Heart right ventricle (tissue), 16 donors: ENCODE results near the gene CAMK2G. TPM values are rescaled to one million over a fixed set of nuclear protein-coding genes. Genes with fewer than 3 reads are reported as not detected.
"Not testable (repeated sequence)": the region's sequence is repeated elsewhere in the genome, so short reads cannot be mapped to it uniquely, and the experiment has no call there.

Experiments used
- ATAC-seq, 8 donors: fragments of 200-7000 bp; cut with Tn5 transposase; one replicate each; pipeline ENCODE4 v1.9.1; 2020; ENCODE audit warnings: mild to moderate bottlenecking in 8 of 8, moderate library complexity in 8 of 8, moderate number of reproducible peaks in 1 of 8
- DNase-seq, 2 donors: peaks; one replicate each; pipeline ENCODE4 v3.0.0-alpha.2; 2020
- H3K27ac ChIP-seq, 10 donors: fragments of 200-600 bp; sonication (generic) in 2 of 10; one replicate each; pipeline versions ENCODE4 v1.5.0 to v1.8.0; 2020 to 2022; ENCODE audit warnings: mild to moderate bottlenecking in 3 of 10
- H3K27me3 ChIP-seq, 7 donors: fragments of 200-600 bp; one replicate each; pipeline ENCODE4 v1.8.0; 2021 to 2022; ENCODE audit warnings: mild to moderate bottlenecking in 2 of 7
- H3K36me3 ChIP-seq, 9 donors: fragments of 200-600 bp; sonication (generic) in 1 of 9; one replicate each; pipeline versions ENCODE4 v1.5.0 to v1.8.0; 2020 to 2022; ENCODE audit warnings: mild to moderate bottlenecking in 2 of 9
- H3K4me1 ChIP-seq, 9 donors: fragments of 200-600 bp; sonication (generic) in 1 of 9; one replicate each; pipeline versions ENCODE4 v1.5.0 to v1.8.0; 2020 to 2022; ENCODE audit warnings: mild to moderate bottlenecking in 4 of 9
- H3K4me3 ChIP-seq, 10 donors: fragments of 200-600 bp; sonication (generic) in 2 of 10; one replicate each; pipeline versions ENCODE4 v1.5.0 to v1.8.0; 2020 to 2022; ENCODE audit warnings: mild to moderate bottlenecking in 7 of 10, moderate library complexity in 2 of 10
- H3K9me3 ChIP-seq, 11 donors: fragments of 200-600 bp in 10 of 11; sonication (generic) in 2 of 11; one replicate each; pipeline versions ENCODE4 v1.5.0 to v1.8.0; 2013 to 2022; ENCODE audit warnings: mild to moderate bottlenecking in 2 of 11, control low read depth in 1 of 11, moderate library complexity in 1 of 11
- WGBS, 2 donors: extraction: QIAGEN DNeasy Blood & Tissue Kit; methylation state at CpG; one replicate each; pipeline ENCODE4 v1.1.7; 2013; ENCODE audit warnings: inconsistent platforms in 1 of 2; 5-methylcytosine and 5-hydroxymethylcytosine counted together
- intact Hi-C, 10 donors: fragments of 100-400 bp; cut with DNase I; formaldehyde crosslinking; loops; one replicate each; pipeline versions ENCODE4 v1.11.1 to v1.14.2; 2022
- polyA plus RNA-seq, 2 donors: library from polyadenylated mRNA; stranded (reverse); fragments of 200-250 nt; gene quantifications; one replicate each; pipeline ENCODE4 v1.2.3, GENCODE V29; 2013
- total RNA-seq, 10 donors: library from RNA; stranded (reverse); fragmentation: NEBNext Ultra II Directional in 3 of 10; extraction: Animal tissue kit (Norgen Biotek cat#: 25700) in 3 of 10; gene quantifications; one replicate each; pipeline versions ENCODE4 v1.2.1 to v1.2.4, GENCODE V29; 2021 to 2023
- TF ChIP-seq, protein P1 (sequence below), 9 donors: fragments of 200-600 bp; sonication (generic) in 2 of 9; IDR thresholded peaks; one replicate each; pipeline versions ENCODE4 v1.5.0 to v1.8.0; 2021 to 2022; ENCODE audit warnings: antibody characterized with exemption in 9 of 9, mild to moderate bottlenecking in 5 of 9, moderate library complexity in 1 of 9
- donor health status: Arrhythmogenic right ventricular cardiomyopathy.
- donor health status: ischemic (EF 13 %, LVEDD 7.1; RV severe dilation, severe dysfunction).
- donor health status: healthy with polysubstance abuse.
- donor health status: DM: no; HTN: yes; CAD: no.
- donor health status: DM: no; HTN: no; CAD: no.
- donor health status: ischemic (EF 25% LVEDD 6.9; RV normal size, moderate dysfunction).
- donor health status: ischemic (EF 25% LVEDD 5.7; RV mildly dilated, moderate dysfunction).
- donor health status: healthy.
- donor health status: DM: yes; HTN: yes; CAD: no.
- donor health status: Ischemic cardiomyopathy.
- donor health status: ischemic (EF 35%, LVEDD 5.7; RV mildly dilated, moderate dysfunction).
- donor health status: nonischemic (EF 11% LVEDD 7.7; RV severe dilation, severe dysfunction).
- donor health status: DM: yes; HTN: yes; CAD: no.
- donor health status: PGD.
- donor health status: ischemic (EF 29% LVEDD 5.4; RV normal size, mild dysfunction).
- donor health status: nonischemic (EF 23%, LVEDD 6.1; RV moderate dilation, normal function).

Gene CAMK2G
- total and polyA plus RNA-seq, 12 donors: 8.5 to 16.7 (median 11.8) TPM

DNA sequence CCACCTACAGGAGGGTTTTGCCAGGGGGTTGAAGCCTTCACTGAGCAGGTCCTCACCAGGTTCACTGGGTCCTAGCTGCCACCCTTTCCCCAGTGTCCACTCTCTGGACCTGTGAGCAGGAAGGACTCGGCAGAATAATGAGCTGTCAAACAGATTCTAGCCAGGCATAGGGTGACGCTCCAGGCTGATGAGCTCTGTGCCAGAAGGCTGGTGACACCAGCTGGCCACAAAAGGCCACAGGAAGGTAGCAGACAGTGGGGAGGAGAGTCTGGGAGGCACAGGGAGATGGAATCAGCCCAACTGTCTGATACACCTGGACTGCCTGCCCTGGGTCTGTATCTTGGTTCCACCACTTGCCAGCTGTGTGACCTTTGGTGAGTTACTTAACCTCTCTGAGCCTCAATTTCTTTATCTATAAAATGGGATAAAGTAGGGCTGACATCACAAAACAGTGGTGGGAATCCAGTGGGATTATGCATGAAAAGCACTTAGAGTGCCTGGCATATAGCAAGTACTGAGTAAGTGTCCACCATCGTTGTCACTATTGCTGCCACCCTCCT is 36.3 kb downstream of the CAMK2G start:
- ATAC-seq: no peak
- no peak overlapping the region for H3K27ac ChIP-seq
- H3K36me3 ChIP-seq: peaks cover 0 to 86% (median 26%) of the 10 kb centered on the region in 9 donors

DNA sequence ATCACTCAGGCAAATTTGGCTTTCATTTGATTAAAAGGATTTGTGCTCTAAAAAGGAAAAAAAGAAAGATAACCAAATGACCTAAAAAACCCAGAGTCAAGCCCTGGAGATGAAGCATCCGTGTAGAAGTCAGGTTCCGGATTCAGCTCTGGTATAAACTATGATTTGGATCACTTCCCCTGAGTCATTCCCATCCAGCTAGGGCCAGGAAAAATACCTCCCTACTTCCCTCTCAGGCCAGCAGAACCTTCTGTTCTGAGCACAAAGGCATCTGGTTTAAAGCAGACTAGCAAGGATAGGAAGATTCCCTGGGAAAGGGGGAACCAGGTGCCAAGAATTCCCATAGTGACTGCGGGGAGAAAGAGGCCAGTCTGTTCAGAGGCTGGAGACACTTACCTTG is 37.3 kb downstream of the CAMK2G start:
- Histone ChIP-seq H3K4me1 (no peaks in the 10 kb centered on the region), H3K27me3 (no peaks in the 10 kb centered on the region), H3K9me3 (no peaks in the 10 kb centered on the region), H3K4me3 (no peak overlapping the region), H3K36me3 (peaks cover 0 to 78% (median 21%) of the 10 kb centered on the region in 9 donors), H3K27ac (no peak overlapping the region)
- 81 to 89% methylated on average over 3 of the region's 3 CpGs for WGBS, 2 donors
- intact Hi-C loops: no loop called here
- TF ChIP-seq, protein P1, sequence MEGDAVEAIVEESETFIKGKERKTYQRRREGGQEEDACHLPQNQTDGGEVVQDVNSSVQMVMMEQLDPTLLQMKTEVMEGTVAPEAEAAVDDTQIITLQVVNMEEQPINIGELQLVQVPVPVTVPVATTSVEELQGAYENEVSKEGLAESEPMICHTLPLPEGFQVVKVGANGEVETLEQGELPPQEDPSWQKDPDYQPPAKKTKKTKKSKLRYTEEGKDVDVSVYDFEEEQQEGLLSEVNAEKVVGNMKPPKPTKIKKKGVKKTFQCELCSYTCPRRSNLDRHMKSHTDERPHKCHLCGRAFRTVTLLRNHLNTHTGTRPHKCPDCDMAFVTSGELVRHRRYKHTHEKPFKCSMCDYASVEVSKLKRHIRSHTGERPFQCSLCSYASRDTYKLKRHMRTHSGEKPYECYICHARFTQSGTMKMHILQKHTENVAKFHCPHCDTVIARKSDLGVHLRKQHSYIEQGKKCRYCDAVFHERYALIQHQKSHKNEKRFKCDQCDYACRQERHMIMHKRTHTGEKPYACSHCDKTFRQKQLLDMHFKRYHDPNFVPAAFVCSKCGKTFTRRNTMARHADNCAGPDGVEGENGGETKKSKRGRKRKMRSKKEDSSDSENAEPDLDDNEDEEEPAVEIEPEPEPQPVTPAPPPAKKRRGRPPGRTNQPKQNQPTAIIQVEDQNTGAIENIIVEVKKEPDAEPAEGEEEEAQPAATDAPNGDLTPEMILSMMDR (IDR thresholded peaks at IDR 0.05): no peak
- ATAC-seq (no peak), DNase-seq (no peak)

More for the DNA sequence above, 36.3 kb downstream of the CAMK2G start:
- TF ChIP-seq, protein P1 (IDR thresholded peaks at IDR 0.05): no peak
- Histone ChIP-seq H3K4me3 (no peak overlapping the region), H3K4me1 (no peaks in the 10 kb centered on the region), H3K27me3 (no peaks in the 10 kb centered on the region), H3K9me3 (no peaks in the 10 kb centered on the region)
- intact Hi-C loops: no loop called here
- 82 to 83% methylated on average over 3 of the region's 3 CpGs for WGBS, 2 donors
- DNase-seq: no peak

DNA sequence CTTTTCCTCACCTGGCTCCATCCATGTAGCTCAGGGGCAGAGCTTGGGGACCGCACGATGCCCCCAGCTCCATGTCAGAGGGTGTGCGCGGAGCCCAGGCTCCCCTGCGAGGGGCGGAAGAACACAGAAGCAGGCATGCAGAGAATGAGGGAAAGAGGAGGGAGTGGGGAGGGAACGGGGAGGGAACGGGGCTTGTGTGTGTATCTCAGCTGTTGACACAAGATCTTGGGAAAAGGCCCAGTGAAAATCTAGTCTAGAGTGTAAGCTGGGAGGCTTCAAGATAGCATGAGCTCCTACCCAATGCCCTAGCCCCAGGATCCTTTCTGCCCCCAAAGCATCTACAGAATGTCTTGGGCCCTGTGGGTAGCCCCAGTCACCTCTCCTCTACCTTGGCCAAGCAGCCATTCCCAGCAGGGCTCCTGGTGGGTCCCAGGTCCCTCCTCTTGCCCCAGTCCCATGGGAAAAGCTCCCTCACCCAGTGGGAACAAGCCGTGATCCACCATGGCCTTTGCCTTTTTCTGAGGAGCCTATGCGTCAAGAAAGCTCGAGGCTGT is 37.9 kb downstream of the CAMK2G start:
- DNase-seq: no peak
- Histone ChIP-seq H3K36me3 (peaks cover 0 to 78% (median 20%) of the 10 kb centered on the region in 9 donors), H3K9me3 (no peaks in the 10 kb centered on the region), H3K27ac (no peak overlapping the region), H3K4me1 (no peaks in the 10 kb centered on the region), H3K4me3 (no peak overlapping the region), H3K27me3 (no peaks in the 10 kb centered on the region)
- WGBS, 2 donors: 86 to 88% methylated on average over 11 of the region's 11 CpGs
- intact Hi-C loops: no loop called here
- ATAC-seq: peak in 1 of 8 donors; percentile 22
- TF ChIP-seq, protein P1 (IDR thresholded peaks at IDR 0.05): no peak

DNA sequence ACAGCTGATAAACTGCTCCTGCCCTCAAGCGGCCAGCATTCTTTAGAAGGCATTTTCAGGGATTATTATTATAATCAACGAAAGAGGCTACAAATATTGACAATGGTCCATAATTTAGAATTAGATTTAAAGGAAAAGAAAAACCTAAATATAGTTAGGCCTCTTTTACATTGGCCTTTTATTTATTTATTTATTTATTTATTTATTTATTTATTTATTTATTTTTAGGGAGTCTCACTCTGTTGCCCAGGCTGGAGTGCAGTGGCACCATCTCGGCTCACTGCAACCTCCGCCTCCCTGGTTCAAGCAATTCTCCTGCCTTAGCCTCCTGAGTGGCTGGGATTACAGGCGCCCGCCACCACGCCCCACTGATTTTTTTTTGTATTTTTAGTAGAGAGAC is 45.3 kb downstream of the CAMK2G start:
- H3K9me3 ChIP-seq, H3K4me1 ChIP-seq, DNase-seq, ATAC-seq, H3K27me3 ChIP-seq, H3K4me3 ChIP-seq, intact Hi-C loops, H3K27ac ChIP-seq: not testable (repeated sequence)
- peaks cover 0 to 64% (median 0%) of the 10 kb centered on the region in 9 donors for H3K36me3 ChIP-seq
- WGBS, 2 donors: 93 to 98% methylated on average over 7 of the region's 7 CpGs

DNA sequence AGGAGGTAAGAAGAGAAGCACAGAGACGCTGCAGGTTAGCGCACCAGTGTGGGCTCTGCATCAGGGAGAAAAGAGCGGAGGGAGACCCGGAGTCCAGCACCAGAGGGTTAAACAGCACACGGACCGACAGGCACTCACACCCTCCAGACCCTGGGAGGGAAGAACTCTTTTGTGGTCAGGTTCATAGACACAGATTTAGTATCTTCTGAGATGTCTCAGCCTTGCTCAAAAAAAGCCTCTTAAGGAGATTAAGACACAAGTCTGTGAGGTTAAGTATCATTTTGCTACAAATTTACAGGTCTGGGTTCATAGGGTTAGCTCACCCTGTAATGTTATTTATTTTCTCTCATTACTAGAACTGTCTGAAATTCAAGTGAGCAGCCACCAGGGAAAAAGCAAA is 46.2 kb downstream of the CAMK2G start:
- H3K27ac ChIP-seq: no peak overlapping the region
- no peaks in the 10 kb centered on the region for H3K27me3 ChIP-seq
- ATAC-seq (no peak), DNase-seq (no peak)
- H3K9me3 ChIP-seq: no peaks in the 10 kb centered on the region
- WGBS, 2 donors: 93% methylated on average over 6 of the region's 6 CpGs
- intact Hi-C loops: no loop called here
- H3K4me1 ChIP-seq: no peaks in the 10 kb centered on the region
- peaks cover 0 to 73% (median 0%) of the 10 kb centered on the region in 9 donors for H3K36me3 ChIP-seq
- no peak overlapping the region for H3K4me3 ChIP-seq
- TF ChIP-seq, protein P1 (IDR thresholded peaks at IDR 0.05): no peak
